ENCODE measurements around the gene HEXIM2.

HEXIM2 gene, protein sequence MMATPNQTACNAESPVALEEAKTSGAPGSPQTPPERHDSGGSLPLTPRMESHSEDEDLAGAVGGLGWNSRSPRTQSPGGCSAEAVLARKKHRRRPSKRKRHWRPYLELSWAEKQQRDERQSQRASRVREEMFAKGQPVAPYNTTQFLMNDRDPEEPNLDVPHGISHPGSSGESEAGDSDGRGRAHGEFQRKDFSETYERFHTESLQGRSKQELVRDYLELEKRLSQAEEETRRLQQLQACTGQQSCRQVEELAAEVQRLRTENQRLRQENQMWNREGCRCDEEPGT

GRCh38 chr17:45161288-45162024 lies at the start of gene HEXIM2:
HEXIM2 (plus strand) TSS chr17:45161875; CDS start chr17:45162794, 919 bp downstream.
- H3K9me3 Mint-ChIP-seq, result no peaks in the 10 kb centered on the region
- H3K4me1 Mint-ChIP-seq, result peaks cover 33% of the 10 kb centered on the region
- no peaks in the 10 kb centered on the region for H3K27me3 Mint-ChIP-seq
- H3K4me3 Mint-ChIP-seq, result peak within 1 kb of the TSS; percentile 98
- peak within 1 kb of the TSS; percentile 99 for H3K27ac Mint-ChIP-seq
- peaks cover 3% of the 10 kb centered on the region for H3K36me3 Mint-ChIP-seq

DNA sequence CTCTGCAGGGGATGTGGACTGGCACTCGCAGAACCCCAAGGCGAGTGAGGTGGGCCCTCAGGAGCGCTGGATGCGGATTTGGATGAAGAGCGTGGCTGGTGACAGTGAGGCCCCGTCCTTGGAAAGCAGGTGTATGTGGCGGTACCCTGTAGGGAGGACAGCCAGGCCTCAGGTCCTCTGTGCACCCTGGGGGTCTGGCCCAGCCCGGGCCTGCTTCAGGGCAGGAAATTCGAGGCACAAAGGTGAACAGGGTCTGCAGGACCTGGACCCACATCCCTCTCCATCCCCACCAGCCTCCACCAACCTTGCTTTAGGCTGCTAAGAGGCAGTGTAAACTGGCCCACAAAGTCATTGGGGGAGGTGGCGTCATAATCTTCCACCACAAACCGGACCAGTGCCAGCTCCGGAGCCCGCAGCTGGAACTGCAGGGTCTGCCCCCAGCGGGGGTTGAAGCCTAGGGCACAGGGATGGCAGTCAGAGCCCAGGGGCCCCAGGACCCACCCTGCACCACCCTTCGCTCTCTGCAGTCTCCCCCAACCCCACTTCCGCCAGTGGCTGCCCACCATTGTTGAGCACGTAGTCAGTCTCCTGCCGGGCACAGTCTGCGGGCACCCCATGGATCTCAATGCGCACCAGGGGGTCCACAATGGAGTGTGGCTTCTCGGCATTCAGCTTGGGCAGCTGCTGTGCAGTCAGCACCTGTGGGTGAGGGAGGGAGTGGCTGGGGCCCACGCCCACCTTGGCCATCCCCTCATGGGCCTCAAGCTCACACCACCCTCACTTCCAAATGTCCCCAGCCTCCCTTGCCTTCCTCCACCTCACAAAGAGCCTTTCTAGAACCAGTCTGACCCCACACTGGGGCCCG lies 48.9 kb upstream of the HEXIM2 start:
- Mint-ChIP-seq H3K27me3 (no peaks in the 10 kb centered on the region), H3K9me3 (no peaks in the 10 kb centered on the region), H3K27ac (no peak overlapping the region), H3K36me3 (no peaks in the 10 kb centered on the region), H3K4me3 (no peak overlapping the region), H3K4me1 (no peaks in the 10 kb centered on the region)

GRCh38 chr17:45113424-45113754 lies 48.3 kb upstream of the HEXIM2 start:
- no peaks in the 10 kb centered on the region for H3K36me3 Mint-ChIP-seq
- no peaks in the 10 kb centered on the region for H3K4me1 Mint-ChIP-seq
- H3K4me3 Mint-ChIP-seq, result no peak overlapping the region
- no peaks in the 10 kb centered on the region for H3K27me3 Mint-ChIP-seq
- no peaks in the 10 kb centered on the region for H3K9me3 Mint-ChIP-seq
- H3K27ac Mint-ChIP-seq, result no peak overlapping the region

DNA sequence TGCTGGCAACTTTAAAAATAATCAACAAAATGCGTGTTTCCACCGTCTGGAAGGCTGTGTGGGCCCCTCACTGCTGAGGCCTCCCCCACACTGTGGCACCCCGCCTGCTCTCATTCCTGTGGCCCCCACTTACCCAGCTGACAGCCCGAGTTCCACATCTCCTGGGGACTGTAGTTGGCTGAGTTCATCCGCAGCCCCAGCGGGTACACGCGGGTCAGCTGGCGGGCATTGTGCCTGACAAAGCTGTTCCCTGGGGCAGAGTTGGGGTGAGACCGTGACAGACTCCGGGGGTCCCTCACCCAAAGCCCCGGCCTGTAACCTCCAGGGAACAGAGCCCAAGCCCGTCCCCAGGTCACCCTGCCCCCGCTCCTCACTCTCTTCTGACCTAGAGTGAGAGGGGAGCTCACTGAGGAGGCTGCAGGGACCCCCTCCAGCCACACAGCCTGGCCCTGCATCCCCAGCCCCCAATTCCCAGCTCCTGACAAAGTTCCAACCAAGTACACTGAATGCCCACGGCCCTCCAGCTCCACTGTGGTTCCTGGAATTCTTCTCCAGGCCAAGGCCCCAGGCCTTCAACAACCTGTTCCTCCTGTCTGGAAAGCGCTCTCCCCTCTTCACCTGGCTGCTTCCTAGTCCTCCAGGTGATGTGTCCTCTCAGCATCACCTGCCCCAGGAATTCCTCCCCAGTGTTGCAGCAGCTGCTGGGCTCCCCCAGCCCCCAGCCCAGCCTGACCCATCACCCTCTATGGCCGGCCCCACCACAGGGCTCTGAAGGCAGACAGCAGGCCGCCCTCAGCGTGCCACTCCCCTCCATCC lies 47.4 kb upstream of the HEXIM2 start:
- H3K9me3 Mint-ChIP-seq, result no peaks in the 10 kb centered on the region
- H3K4me1 Mint-ChIP-seq, result no peaks in the 10 kb centered on the region
- no peaks in the 10 kb centered on the region for H3K27me3 Mint-ChIP-seq
- no peaks in the 10 kb centered on the region for H3K36me3 Mint-ChIP-seq
- no peak overlapping the region for H3K27ac Mint-ChIP-seq
- H3K4me3 Mint-ChIP-seq, result no peak overlapping the region

DNA sequence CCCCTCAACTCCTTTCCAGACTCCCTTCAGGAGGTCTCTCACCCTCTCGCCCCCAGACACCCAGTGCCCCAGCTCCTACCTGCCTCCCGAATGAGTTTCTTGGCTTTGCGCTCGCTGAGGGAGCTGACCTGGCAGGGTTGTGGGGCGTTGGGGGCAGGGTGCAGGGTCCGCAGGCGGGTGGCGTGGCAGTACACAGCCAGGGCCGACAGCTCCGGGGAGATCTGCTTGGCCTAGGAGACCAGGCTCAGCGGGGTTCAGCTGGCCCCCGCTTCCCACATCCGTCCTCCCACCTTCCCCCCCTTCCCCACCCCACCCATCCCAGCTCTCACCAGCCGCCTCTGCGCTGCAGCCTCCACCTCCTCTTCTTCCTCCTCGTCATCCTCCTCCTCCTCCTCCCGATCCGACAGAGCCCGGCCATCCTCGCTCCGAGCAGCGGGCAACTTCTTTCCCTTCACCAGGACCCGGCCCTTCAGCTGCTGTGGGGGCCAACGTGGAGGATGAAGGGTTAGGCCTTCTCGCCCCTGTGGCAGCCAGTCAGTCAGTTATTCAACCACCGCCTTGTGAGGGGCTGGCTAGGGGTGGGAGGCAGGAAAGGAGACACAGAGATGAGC lies 46.6 kb upstream of the HEXIM2 start:
- Mint-ChIP-seq H3K4me3 (no peak overlapping the region), H3K9me3 (no peaks in the 10 kb centered on the region), H3K36me3 (no peaks in the 10 kb centered on the region)

DNA sequence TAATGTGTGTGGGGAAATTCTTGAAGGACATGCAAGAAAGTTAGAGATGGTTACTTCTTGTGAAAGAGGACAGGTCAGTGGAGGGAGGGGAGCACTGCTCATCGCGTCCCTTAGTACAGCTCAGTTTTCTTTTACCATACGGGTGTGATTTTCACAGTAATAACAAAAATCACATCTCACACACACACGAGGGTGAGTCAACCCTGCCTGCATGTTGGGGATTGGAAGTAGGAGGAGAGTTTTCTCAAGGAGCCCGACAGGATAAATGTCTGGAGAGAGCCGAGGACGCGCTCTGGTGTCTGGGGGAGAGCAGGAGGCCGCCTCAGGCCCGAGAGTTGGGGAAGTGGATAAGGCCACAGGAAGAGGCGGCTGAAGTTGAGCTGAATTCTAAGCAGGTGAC lies 45.8 kb upstream of the HEXIM2 start:
- no peaks in the 10 kb centered on the region for H3K27me3 Mint-ChIP-seq
- no peaks in the 10 kb centered on the region for H3K9me3 Mint-ChIP-seq
- no peak overlapping the region for H3K27ac Mint-ChIP-seq
- no peak overlapping the region for H3K4me3 Mint-ChIP-seq
- H3K4me1 Mint-ChIP-seq, result no peaks in the 10 kb centered on the region
- no peaks in the 10 kb centered on the region for H3K36me3 Mint-ChIP-seq

More for the DNA sequence above, 46.6 kb upstream of the HEXIM2 start:
- H3K4me1 Mint-ChIP-seq, result no peaks in the 10 kb centered on the region
- H3K27ac Mint-ChIP-seq, result no peak overlapping the region
- H3K27me3 Mint-ChIP-seq, result no peaks in the 10 kb centered on the region

DNA sequence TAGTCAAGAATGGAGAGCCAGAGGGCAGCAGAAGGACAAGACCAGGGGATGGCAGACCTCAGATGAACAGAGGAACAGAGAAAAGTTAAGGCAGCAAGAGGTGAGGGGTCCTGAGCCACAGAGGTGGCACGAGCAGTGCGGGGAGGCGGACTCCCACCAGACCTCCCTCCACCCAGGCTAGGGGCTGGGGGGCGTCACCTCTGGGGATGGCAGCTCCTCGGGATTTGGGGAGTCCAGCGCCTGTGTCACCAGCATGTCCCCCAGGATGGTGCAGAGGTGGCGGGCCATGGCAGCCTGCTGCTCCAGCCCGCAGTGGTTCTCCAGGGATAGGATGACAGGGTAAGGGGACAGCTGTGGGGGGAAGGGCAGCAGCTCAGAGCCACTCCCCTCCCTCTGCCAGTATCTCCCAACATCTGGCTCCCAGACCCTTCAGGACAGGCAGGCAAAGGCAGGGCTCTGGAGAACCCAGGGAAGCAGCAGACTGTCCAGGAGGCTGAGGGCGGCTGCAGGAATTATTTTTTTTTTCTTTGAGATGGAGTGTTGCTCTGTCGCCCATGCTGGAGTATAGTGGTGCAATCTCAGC lies 45.1 kb upstream of the HEXIM2 start:
- H3K9me3 Mint-ChIP-seq, result no peaks in the 10 kb centered on the region
- H3K4me1 Mint-ChIP-seq, result no peaks in the 10 kb centered on the region
- no peaks in the 10 kb centered on the region for H3K27me3 Mint-ChIP-seq
- no peak overlapping the region for H3K27ac Mint-ChIP-seq
- H3K36me3 Mint-ChIP-seq, result no peaks in the 10 kb centered on the region
- H3K4me3 Mint-ChIP-seq, result no peak overlapping the region

GRCh38 chr17:45117334-45117733 lies 44.3 kb upstream of the HEXIM2 start:
- Mint-ChIP-seq H3K27ac (no peak overlapping the region), H3K9me3 (no peaks in the 10 kb centered on the region), H3K4me1 (no peaks in the 10 kb centered on the region), H3K36me3 (no peaks in the 10 kb centered on the region), H3K27me3 (no peaks in the 10 kb centered on the region), H3K4me3 (no peak overlapping the region)

DNA sequence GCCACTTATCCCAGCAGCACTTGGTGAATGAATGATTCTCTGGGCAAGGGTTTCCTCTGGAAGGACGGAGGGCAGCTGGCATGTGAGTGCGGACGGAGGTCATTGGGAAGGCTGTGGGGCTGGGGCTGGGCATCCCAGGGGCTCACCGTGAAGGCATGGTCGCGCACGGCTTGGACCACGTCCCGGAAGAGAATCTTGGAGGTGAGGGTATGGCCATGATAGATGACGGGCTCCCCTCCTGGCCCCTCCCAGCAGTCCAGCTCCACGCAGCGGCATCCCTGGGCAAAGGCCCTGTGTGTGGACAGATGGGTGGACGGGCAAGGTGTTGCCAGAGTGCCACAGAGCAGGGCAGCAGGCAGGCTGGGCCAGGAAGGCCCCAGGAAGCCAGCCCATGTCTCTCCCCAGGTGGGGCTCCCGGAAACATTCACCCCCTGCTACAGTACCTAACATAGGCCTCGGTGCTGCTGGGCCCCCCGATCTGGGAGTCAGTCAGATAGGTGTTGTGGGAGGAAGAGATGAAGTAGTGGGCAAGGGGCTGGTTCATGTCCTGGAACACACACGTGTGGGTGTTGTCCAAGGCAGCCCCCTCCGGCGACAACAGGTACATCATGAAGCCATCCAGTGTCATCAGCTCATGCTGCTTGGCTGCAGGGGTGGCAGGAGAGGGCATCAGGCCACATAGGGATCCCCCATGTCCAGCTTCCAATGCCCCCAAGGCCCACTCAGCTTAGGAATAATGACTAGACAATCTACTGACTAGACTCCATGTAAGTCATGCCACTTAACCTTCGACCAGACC lies 43.6 kb upstream of the HEXIM2 start:
- no peaks in the 10 kb centered on the region for H3K27me3 Mint-ChIP-seq
- H3K27ac Mint-ChIP-seq, result no peak overlapping the region
- no peak overlapping the region for H3K4me3 Mint-ChIP-seq
- no peaks in the 10 kb centered on the region for H3K9me3 Mint-ChIP-seq
- no peaks in the 10 kb centered on the region for H3K4me1 Mint-ChIP-seq
- H3K36me3 Mint-ChIP-seq, result no peaks in the 10 kb centered on the region

GRCh38 chr17:45118691-45119090 lies 43.0 kb upstream of the HEXIM2 start:
- no peak overlapping the region for H3K27ac Mint-ChIP-seq
- no peaks in the 10 kb centered on the region for H3K36me3 Mint-ChIP-seq
- no peaks in the 10 kb centered on the region for H3K27me3 Mint-ChIP-seq
- no peaks in the 10 kb centered on the region for H3K4me1 Mint-ChIP-seq
- H3K9me3 Mint-ChIP-seq, result no peaks in the 10 kb centered on the region
- H3K4me3 Mint-ChIP-seq, result no peak overlapping the region

DNA sequence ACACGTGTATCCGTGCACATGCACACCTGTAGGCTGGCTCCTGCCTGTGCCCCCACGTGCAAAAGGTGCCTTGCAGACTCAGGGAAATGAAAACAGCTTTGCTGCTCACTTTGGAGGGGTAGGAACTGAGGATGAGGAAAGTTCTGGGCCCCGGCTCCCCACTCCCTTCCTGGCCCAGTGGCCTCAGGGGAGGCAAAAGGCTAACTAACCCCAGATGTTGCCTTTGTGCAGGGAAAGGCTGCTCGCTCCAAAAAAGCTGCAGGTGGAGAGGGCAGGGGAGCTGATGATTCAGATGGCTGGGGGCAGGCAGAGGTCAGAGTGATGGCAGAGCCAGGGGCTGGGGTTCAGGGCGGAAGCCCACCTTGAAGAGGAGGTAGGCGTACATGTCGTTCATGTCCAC lies 41.7 kb upstream of the HEXIM2 start:
- Mint-ChIP-seq H3K9me3 (no peaks in the 10 kb centered on the region), H3K36me3 (no peaks in the 10 kb centered on the region), H3K4me1 (no peaks in the 10 kb centered on the region), H3K27me3 (no peaks in the 10 kb centered on the region), H3K4me3 (no peak overlapping the region), H3K27ac (no peak overlapping the region)

- H3K4me3 Mint-ChIP-seq, result no peak overlapping the region
Measured at GRCh38 chr17:45120558-45120957, 41.1 kb upstream of the HEXIM2 start.

DNA sequence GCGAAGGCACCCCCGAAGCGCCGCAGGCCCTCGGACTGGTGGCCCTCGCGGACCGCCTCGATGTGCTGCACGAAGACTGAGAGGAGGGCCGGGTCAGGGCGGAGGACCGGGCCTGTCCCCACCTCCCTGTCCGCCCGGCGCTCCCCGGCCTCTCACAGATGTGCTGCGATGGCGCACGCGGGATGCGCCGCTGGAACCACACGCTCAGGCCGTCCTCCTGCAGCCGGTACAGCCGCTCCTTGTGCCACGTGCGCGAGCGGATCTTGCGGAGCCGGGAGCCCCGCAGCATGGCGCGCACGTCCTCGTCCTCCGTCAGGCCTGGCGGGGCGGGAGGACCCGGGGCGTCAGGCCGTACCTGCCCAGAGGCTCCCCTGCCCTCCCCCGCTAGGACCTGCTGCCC lies 40.6 kb upstream of the HEXIM2 start:
- H3K9me3 Mint-ChIP-seq, result no peaks in the 10 kb centered on the region
- no peaks in the 10 kb centered on the region for H3K36me3 Mint-ChIP-seq
- H3K4me1 Mint-ChIP-seq, result no peaks in the 10 kb centered on the region
- H3K27ac Mint-ChIP-seq, result no peak overlapping the region
- H3K27me3 Mint-ChIP-seq, result no peaks in the 10 kb centered on the region
- H3K4me3 Mint-ChIP-seq, result no peak overlapping the region

More at GRCh38 chr17:45120558-45120957, 41.1 kb upstream of the HEXIM2 start:
- Mint-ChIP-seq H3K9me3 (no peaks in the 10 kb centered on the region), H3K4me1 (no peaks in the 10 kb centered on the region), H3K36me3 (no peaks in the 10 kb centered on the region), H3K27ac (no peak overlapping the region), H3K27me3 (no peaks in the 10 kb centered on the region)

Data from activated naive CD4-positive, alpha-beta T cell treated with anti-CD3 and anti-CD28 coated beads, Interleukin-2, amount 50 U/mL, for 24 hours (primary cell).